C4-2B (cell line): ENCODE results near the gene OR5H15.
"Not testable (repeated sequence)": the region's sequence is repeated elsewhere in the genome, so short reads cannot be mapped to it uniquely, and the experiment has no call there.

Experiments used
- H3K27ac ChIP-seq: fragments of 450-650 bp; 2 replicates; pipeline ENCODE4 v1.5.1; 2017
- ZFX ChIP-seq: fragments of 450-650 bp; IDR thresholded peaks from 2 replicates; pipeline ENCODE4 v1.6.1; 2017
- TF ChIP-seq, protein P1 (sequence below): fragments of 450-650 bp; conservative IDR thresholded peaks from 2 replicates; pipeline ENCODE4 v1.5.1; 2017; ENCODE audit warnings: mild to moderate bottlenecking

OR5H15 gene

DNA sequence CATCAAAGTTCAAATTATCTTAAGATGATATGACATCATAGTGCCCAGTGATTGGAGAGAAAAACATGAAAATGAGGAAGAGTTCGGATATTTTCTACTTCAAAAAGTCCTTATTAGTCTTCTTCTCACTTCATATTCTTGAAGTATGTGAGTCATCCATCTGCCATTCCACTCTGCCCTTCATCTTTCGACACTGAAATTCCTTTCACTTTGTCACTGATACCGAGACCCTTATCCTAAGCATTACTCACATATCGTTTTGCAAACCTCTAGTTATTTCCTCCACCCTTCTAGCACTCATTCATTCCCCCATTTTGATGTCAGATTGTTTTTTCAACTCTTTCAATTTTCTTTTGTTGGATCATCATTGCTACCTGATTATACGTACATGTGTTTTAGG lies 15.3 kb upstream of the OR5H15 start:
- TF ChIP-seq, protein P1, sequence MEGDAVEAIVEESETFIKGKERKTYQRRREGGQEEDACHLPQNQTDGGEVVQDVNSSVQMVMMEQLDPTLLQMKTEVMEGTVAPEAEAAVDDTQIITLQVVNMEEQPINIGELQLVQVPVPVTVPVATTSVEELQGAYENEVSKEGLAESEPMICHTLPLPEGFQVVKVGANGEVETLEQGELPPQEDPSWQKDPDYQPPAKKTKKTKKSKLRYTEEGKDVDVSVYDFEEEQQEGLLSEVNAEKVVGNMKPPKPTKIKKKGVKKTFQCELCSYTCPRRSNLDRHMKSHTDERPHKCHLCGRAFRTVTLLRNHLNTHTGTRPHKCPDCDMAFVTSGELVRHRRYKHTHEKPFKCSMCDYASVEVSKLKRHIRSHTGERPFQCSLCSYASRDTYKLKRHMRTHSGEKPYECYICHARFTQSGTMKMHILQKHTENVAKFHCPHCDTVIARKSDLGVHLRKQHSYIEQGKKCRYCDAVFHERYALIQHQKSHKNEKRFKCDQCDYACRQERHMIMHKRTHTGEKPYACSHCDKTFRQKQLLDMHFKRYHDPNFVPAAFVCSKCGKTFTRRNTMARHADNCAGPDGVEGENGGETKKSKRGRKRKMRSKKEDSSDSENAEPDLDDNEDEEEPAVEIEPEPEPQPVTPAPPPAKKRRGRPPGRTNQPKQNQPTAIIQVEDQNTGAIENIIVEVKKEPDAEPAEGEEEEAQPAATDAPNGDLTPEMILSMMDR: no peak
- TF ChIP-seq ZFX: no peak
- H3K27ac ChIP-seq: no peak overlapping the region

DNA sequence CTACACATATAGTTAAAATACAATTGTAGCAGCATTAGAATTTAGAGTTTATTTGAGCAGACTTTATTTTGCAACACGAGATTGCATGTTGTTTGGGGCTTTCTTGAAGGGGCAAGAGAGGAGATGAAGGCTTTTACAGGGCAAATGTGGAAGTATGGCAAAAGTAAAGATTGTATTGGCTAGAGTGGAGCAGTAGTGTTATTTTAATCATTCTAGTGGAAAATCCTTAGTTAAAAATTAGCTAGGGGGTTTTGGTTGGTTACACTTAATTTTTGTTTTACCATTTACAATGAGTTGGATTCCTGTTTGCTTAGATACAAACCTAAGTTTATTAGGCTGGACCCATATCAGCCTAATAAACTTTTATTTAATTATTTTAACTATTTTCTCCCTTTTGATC lies 4.6 kb downstream of the OR5H15 start:
- no peak overlapping the region for H3K27ac ChIP-seq
- no peak for TF ChIP-seq ZFX
- TF ChIP-seq, protein P1: no peak

DNA sequence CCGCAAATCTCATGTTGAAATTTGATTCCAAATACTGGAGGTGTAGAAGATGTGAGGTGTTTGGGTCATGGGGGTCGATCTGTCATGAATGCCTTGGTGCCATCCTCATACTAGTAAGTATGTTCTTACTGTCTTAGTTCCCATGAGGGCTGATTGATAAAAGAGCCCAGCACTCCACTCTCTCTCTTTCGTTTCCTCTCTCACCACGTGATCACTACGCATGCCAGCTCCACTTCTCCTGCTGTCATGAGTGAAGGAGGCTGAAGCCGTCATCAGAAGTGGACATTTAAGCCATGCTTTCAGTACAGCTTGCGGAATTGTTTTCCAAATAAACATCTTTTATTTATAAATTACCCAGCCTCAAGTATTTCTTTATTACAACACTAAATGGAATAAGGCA lies 6.1 kb downstream of the OR5H15 start:
- TF ChIP-seq, protein P1: no peak
- no peak for TF ChIP-seq ZFX
- H3K27ac ChIP-seq: no peak overlapping the region

DNA sequence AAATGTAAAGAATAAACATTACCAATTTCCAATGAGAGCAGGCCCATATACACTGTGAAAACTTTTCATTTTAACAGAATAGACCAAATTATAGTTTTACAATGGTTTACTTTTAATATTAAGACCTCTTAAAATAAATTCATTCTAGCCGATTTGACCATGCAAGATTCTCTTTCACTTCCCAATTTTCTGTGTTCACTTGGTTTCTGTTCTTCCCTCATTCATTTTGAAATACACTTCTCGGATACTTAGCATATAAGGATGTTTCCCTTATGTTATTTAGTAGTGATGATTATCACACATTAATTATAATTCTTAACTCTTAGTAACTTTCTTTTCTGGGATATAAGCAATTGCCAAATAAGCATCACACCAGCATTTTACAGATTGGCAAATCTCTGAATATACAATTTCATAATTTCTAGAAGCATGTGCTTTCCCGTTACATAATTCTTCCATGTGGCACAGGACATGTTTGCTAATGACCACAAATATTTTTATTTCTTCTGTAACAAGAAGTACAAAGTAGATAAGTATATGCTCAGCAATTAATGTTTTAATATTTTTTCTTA lies 13.9 kb downstream of the OR5H15 start:
- TF ChIP-seq ZFX: no peak
- TF ChIP-seq, protein P1: no peak

DNA sequence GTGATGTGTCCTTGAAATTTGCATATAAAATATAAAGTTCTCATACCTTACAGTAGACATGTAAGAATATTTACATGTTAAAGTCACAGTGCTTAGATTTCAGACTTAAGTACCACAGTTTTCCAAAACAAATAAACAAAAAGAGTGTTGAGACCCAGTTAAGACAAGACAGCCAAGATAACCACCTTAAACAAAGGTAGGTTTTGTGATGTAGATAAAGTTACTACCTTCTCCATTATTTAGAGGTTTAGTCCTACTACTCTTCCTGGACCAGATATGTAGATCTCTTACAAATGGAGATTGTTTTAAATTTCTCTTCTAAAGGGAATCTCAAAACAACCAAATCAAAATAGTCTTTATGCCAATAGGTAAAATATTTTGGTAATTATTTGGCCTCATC lies 15.7 kb downstream of the OR5H15 start:
- TF ChIP-seq, protein P1: no peak
- TF ChIP-seq ZFX: no peak
- no peak overlapping the region for H3K27ac ChIP-seq

More for the DNA sequence above, 13.9 kb downstream of the OR5H15 start:
- H3K27ac ChIP-seq: no peak overlapping the region

DNA sequence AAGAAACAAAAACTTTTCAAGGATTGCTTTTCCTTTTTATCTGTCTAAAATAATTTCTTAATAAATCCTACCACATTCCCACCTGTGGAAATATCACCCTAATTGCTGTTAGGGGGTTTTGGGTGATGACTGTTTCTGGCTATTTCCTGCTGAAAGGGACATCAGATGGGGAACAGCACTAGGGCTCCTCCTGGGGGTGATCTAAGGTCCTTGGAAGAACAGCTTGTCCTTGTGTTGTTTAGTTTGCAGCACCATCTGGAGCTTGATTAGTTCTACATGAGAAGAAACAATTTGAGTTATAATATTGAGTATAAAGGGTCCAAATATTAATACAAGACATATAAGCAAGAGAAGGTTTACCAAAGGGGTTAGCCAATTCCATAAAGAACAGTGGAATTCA lies 18.7 kb downstream of the OR5H15 start:
- no peak for TF ChIP-seq ZFX
- TF ChIP-seq, protein P1: peak; percentile 49
- H3K27ac ChIP-seq: no peak overlapping the region

DNA sequence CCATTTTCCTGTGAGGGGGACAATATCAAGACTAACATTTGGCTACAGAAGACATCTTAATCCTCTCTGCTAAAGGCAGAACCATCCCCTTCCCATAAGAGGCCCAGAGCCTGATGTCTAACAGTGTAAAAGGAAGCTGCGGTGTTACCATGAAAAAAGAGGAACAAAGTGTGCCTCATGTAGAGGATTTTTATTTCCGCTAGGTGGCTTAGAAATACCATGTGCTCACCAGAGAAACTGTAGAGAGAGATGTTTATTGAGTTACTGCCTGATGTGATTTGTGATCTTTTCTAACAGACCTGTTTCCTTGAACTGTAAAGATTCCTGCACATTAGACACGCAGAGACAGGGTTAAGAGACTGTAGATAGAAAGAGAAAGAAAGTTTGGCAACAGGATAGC lies 22.0 kb downstream of the OR5H15 start:
- no peak for TF ChIP-seq ZFX
- TF ChIP-seq, protein P1: peak; percentile 69
- no peak overlapping the region for H3K27ac ChIP-seq

DNA sequence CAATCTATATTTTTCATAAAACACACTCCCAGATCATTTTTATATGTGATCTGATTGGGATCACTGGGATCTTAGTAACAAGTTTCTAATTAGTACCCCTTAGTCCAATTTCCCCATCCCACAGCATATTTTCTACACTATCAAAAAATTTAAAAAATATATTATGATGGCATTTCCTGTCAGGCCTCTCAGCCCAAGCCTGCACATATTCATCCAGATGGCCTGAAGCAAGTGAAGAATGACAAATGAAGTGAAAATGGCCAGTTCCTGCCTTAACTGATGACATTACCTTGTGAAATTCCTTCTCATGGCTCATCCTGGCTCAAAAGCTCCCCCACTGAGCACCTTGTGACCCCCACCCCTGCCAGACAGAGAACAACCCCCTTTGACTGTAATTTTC lies 24.4 kb downstream of the OR5H15 start:
- not testable (repeated sequence) for H3K27ac ChIP-seq

DNA sequence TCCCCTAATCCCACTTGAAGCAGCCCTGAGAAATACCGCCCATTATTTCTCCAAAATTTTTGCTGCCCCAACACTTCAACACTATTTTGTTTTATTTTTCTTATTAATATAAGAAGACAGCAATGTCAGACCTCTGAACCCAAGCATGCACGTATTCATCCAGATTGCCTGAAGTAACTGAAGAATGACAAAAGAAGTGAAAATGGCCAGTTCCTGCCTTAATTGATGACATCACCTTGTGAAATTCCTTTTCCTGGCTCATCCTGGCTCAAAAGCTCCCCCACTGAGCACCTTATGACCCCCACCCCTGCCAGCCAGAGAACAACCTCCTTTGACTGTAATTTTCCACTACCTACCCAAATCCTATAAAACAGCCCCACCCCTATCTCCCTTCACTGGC lies 29.8 kb downstream of the OR5H15 start:
- H3K27ac ChIP-seq: not testable (repeated sequence)
